ENCODE results near the gene COX17. TPM values are rescaled to one million over a fixed set of nuclear protein-coding genes. Genes with fewer than 3 reads are reported as not detected.

The COX17 gene
- total and polyA plus RNA-seq, 2 experiments from 2014 or later, result 56.8 to 146 TPM

DNA sequence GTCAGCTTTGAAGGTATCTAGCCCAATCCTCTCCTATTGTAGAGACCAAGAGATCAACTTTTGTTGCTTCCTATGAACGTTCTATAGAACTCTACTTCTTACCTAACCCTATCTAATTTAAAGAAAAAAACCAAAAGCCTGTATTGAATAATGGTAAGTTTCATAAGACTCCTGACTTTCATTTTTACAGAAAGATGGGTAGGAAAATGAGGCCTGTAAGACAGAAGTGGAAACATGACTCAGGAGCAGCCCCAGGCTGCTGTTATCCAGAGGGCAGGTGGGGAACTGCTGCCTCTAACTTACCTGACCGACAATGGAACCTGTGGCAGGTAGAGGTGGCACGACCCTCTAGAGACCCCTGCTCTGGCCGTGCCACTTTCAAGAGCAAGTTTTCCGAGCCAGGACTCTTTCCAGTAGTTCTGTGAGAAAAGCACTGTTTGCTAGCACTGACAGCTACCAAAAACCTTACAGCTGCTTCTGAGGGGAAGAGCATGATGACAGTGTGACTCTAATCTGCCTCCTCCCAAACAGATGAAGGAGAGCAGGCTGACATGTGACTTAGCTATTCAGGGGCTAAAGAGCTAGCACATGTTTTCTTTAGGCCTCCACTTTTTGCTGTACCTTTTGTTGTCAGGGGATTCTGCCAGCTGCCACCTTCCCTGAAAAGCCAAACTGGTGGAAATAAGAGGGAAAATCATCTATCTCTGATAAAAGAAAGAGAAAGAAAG is 34.3 kb downstream of the COX17 start:
- DNase-seq (ENCODE audit: low read depth in 1 of 2, low spot score in 1 of 2), result peak in 1 of 2 donors; percentile 44
- peaks cover 72% of the 10 kb centered on the region for H3K36me3 ChIP-seq
- peak overlapping the region; percentile 46 for H3K27ac ChIP-seq
- TF ChIP-seq, protein P1, sequence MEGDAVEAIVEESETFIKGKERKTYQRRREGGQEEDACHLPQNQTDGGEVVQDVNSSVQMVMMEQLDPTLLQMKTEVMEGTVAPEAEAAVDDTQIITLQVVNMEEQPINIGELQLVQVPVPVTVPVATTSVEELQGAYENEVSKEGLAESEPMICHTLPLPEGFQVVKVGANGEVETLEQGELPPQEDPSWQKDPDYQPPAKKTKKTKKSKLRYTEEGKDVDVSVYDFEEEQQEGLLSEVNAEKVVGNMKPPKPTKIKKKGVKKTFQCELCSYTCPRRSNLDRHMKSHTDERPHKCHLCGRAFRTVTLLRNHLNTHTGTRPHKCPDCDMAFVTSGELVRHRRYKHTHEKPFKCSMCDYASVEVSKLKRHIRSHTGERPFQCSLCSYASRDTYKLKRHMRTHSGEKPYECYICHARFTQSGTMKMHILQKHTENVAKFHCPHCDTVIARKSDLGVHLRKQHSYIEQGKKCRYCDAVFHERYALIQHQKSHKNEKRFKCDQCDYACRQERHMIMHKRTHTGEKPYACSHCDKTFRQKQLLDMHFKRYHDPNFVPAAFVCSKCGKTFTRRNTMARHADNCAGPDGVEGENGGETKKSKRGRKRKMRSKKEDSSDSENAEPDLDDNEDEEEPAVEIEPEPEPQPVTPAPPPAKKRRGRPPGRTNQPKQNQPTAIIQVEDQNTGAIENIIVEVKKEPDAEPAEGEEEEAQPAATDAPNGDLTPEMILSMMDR (IDR thresholded peaks at IDR 0.05; ENCODE audit: low read depth, low read length), result no peak
- H3K9me3 ChIP-seq (ENCODE audit: low read depth), result no peaks in the 10 kb centered on the region
- no peaks in the 10 kb centered on the region for H3K27me3 ChIP-seq
- peaks cover 19% of the 10 kb centered on the region for H3K4me1 ChIP-seq (ENCODE audit: low read depth)
- no peak overlapping the region for H3K4me3 ChIP-seq

DNA sequence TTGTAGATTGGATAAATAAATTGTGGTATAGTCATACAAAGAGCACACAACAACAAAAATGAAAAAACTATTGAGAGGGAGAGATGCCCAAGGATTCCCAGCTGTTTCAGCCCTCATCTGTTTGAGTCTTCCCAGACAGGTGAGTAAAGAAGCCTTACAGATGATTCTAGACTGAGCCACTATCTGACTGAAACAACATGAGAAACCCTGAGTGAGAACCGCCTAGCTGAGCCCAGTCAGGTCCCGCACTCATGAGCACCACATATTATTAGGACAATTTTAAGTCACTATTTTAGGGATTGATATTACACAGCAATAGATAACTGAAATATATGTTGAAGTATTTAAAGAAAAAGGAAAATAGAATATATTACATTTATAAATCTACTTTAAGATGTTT is 35.8 kb downstream of the COX17 start:
- TF ChIP-seq, protein P1 (IDR thresholded peaks at IDR 0.05; ENCODE audit: low read depth, low read length), result no peak
- Histone ChIP-seq H3K27ac (no peak overlapping the region), H3K4me1 (ENCODE audit: low read depth) (peaks cover 19% of the 10 kb centered on the region), H3K9me3 (ENCODE audit: low read depth) (no peaks in the 10 kb centered on the region), H3K4me3 (no peak overlapping the region), H3K27me3 (no peaks in the 10 kb centered on the region), H3K36me3 (peaks cover 59% of the 10 kb centered on the region)
- DNase-seq (ENCODE audit: low read depth in 1 of 2, low spot score in 1 of 2), result no peak

DNA sequence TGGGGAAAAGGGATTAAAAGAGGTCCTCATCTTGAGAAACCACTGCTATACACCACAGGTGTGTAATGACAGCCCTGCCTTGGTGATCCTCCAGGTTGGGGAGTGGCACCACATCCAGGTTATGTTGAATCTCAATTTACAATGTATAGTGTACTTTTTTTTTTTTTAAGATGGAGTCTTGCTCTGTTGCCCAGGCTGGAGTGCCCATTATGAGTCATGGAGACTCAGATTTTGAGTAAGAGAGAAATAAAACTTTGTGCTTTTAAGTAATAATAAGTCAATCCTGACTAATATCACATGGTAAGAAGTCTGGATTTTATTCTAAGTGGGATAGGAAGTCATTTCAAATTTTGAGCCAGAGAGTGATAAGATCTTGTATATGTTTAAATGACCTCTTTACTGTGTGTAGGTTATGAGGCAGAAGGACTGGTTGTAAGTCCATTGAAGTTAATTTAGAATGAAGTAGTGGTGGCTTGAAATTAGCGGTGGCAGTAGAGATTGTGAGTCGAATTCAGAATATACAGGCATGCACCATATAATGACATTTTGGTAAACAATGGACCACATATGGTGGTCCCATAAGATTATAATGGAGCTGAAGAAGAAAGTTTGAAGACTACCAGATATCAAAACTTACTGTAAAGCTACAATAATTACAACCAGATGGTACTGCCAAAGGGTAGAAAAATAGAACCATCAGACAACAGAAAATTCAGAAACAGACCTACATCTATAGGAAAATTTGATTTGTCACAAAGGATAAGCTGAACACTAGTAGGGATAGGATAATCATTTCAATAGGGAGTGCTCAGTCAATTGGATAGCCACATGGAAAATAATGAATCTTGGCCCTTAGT is 37.5 kb downstream of the COX17 start:
- TF ChIP-seq, protein P1 (IDR thresholded peaks at IDR 0.05; ENCODE audit: low read depth, low read length), result no peak
- Histone ChIP-seq H3K36me3 (peaks cover 49% of the 10 kb centered on the region), H3K9me3 (ENCODE audit: low read depth) (no peaks in the 10 kb centered on the region), H3K27me3 (no peaks in the 10 kb centered on the region), H3K4me3 (no peak overlapping the region), H3K27ac (peak overlapping the region; percentile 82), H3K4me1 (ENCODE audit: low read depth) (peaks cover 19% of the 10 kb centered on the region)
- no peak for DNase-seq (ENCODE audit: low read depth in 1 of 2, low spot score in 1 of 2)

DNA sequence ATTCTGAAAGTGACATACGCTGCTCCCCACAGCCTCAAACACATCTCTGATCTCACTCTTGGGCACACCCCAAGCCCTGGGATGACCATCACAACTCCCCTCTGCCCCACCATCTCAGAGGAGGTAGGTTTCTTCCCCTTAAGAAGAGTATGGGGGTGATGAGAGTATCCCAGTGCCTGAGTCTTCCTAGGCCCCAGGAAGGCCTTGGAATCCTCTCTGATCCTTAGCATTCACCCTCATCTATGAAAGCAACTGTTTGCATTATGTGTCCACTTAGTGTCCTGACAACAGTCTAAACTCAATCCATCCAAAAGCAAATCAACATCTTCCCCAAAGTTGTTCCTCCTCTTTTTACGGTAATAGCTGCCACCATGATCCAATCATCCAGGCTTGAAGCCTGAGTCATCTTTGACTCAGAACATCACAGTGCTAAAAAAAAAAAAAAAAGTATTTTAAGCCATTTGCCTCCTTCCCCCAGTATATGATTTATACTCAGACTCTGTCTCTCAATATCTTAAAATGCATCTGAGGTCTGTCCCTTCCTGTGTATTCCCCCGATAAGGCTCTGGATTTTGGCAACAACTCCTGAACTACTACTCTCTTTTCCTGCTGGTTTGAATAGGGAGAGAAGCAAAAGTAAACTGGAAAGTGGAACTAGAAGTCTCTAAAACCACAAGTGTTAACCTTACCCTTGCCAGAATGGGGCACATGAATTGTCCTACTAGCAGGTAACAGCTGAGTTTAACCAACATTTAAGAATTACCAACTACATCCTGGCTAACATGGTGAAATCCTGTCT is 39.3 kb downstream of the COX17 start:
- H3K4me1 ChIP-seq (ENCODE audit: low read depth), result peaks cover 12% of the 10 kb centered on the region
- H3K9me3 ChIP-seq (ENCODE audit: low read depth), result no peaks in the 10 kb centered on the region
- H3K4me3 ChIP-seq, result no peak overlapping the region
- DNase-seq (ENCODE audit: low read depth in 1 of 2, low spot score in 1 of 2), result peak in 1 of 2 donors; percentile 78
- H3K27ac ChIP-seq, result peak overlapping the region; percentile 28
- H3K36me3 ChIP-seq, result peaks cover 30% of the 10 kb centered on the region
- TF ChIP-seq, protein P1 (IDR thresholded peaks at IDR 0.05; ENCODE audit: low read depth, low read length), result no peak
- H3K27me3 ChIP-seq, result no peaks in the 10 kb centered on the region

DNA sequence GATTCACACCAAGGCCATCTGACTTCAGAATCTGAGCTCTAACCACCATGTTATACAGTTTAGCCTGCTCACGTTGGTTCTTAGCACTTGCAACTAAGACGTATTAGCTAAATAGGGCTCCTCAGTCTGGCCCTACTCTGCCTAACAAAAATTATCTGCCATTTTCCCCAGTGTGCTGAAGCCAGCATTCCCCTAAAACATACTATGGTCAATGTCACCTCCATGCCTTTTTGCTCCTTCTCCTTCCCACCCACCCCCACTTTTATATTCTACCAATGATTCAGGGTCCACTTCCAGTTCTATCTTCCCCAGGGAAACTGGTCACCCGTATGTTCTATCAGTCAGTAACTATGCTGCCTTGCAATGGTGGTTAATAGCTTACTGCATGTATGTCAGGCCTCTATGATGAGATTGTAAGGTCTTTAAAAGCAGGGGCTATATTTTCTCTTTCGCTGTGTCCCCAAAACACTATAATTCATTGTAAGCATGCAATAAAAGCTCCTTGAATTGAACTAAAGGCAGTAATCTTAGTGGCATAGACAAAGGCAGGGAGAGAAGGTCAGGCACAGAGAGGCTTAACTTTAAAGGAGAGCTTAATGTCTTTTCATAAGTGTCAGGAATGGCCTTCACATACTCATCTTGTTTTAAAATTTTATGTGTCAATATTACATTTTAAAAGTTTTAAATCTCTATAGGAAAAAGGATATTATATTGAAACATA is 40.2 kb downstream of the COX17 start:
- Histone ChIP-seq H3K9me3 (ENCODE audit: low read depth) (no peaks in the 10 kb centered on the region), H3K27ac (peak overlapping the region; percentile 28), H3K4me3 (no peak overlapping the region), H3K27me3 (no peaks in the 10 kb centered on the region), H3K4me1 (ENCODE audit: low read depth) (peaks cover 19% of the 10 kb centered on the region), H3K36me3 (peaks cover 22% of the 10 kb centered on the region)
- DNase-seq (ENCODE audit: low read depth in 1 of 2, low spot score in 1 of 2), result no peak
- TF ChIP-seq, protein P1 (IDR thresholded peaks at IDR 0.05; ENCODE audit: low read depth, low read length), result no peak
